HCT116 (cell line): ENCODE data around the gene LCNL1. TPM values are rescaled to one million over a fixed set of nuclear protein-coding genes. Genes with fewer than 3 reads are reported as not detected.

Experiments
- ATAC-seq: fragments of 200-7000 bp; cut with Tn5 transposase; 2 replicates; pipeline ENCODE4 v1.9.1; 2020; ENCODE audit warnings: mild to moderate bottlenecking, moderate library complexity
- BruUV-seq: library from RNA; stranded (reverse); fragments of 400-500 nt; replicated peaks from 2 replicates; lab custom pipeline; 2021; lab: Mats Ljungman, UMichigan
- CTCF ChIA-PET: fragments of 300-600 bp; sonication (Branson Sonifier 250); formaldehyde crosslinking; loops from one replicate; lab custom pipeline; 2021; ENCODE audit warnings: antibody characterized with exemption; lab: Charles Lee
- POLR2A ChIA-PET: fragments of 300-600, 350-600 bp; sonication (Branson Sonifier 250); formaldehyde crosslinking; loops from one replicate; lab custom pipeline; 2021; ENCODE audit warnings: antibody characterized with exemption; lab: Charles Lee
- RAD21 ChIA-PET, 2 experiments: fragments of 300-600 bp; sonication (Branson Sonifier 250); formaldehyde crosslinking; loops; one replicate each; lab custom pipeline; 2023; ENCODE audit warnings: low total read pairs in 2 of 2; ENCODE audit not compliant: uncharacterized antibody in 2 of 2, unreplicated experiment in 2 of 2, low non-redundant PET in 1 of 2; lab: Charles Lee
- DNase-seq: peaks from one replicate; pipeline ENCODE4 v3.0.0-alpha.2; 2010; ENCODE audit warnings: low read depth, low spot score
- H2AFZ ChIP-seq: fragments of 200-600 bp; shearing (Covaris generic), sonication (generic); 2 replicates; pipeline ENCODE4 v1.6.1; 2017; ENCODE audit warnings: low read depth, mixed run types, mixed read lengths, antibody characterized with exemption, low read length; ENCODE audit not compliant: poor library complexity, severe bottlenecking
- H3K27ac ChIP-seq: 2 replicates; pipeline ENCODE4 v1.5.1; 2012; ENCODE audit warnings: low read depth, low read length
- H3K27me3 ChIP-seq: fragments of 200-600 bp; sonication (generic); 2 replicates; pipeline ENCODE4 v1.6.1; 2016; ENCODE audit warnings: mixed run types, low read length, mixed read lengths; ENCODE audit not compliant: insufficient read depth
- H3K36me3 ChIP-seq, 2 experiments: fragments of 200-500 bp in 1 of 2; fragments of 200-600 bp in 1 of 2; sonication (Bioruptor generic) in 1 of 2; sonication (generic) in 1 of 2; 2 replicates each; pipeline versions ENCODE4 v1.5.1 to v1.6.1; 2014 to 2016; ENCODE audit warnings: low read length in 2 of 2, inconsistent platforms in 1 of 2, mixed read lengths in 1 of 2, mixed run types in 1 of 2; ENCODE audit not compliant: insufficient read depth in 2 of 2, control insufficient read depth in 1 of 2
- H3K4me1 ChIP-seq, 2 experiments: fragments of 200-600 bp in 1 of 2; sonication (generic) in 1 of 2; 2 replicates each; pipeline versions ENCODE4 v1.5.1 to v1.6.1; 2012 to 2017; ENCODE audit warnings: low read length in 2 of 2, inconsistent platforms in 1 of 2, mild to moderate bottlenecking in 1 of 2, mixed read lengths in 1 of 2, mixed run types in 1 of 2, moderate library complexity in 1 of 2; ENCODE audit not compliant: insufficient read depth in 2 of 2, control insufficient read depth in 1 of 2
- H3K4me2 ChIP-seq: fragments of 200-600 bp; sonication (generic); 2 replicates; pipeline ENCODE4 v1.6.1; 2017; ENCODE audit warnings: mixed run types, low read length, mixed read lengths
- H3K4me3 ChIP-seq, 2 experiments: fragments of 200-600 bp in 1 of 2; sonication (generic) in 1 of 2; replicated peaks in 1 of 2; 2 replicates each; pipeline ENCODE4 v1.5.1; 2011 to 2016; ENCODE audit warnings: low read length in 2 of 2, control low read depth in 1 of 2, low read depth in 1 of 2, mild to moderate bottlenecking in 1 of 2, mixed read lengths in 1 of 2, mixed run types in 1 of 2
- H3K79me2 ChIP-seq: fragments of 200-600 bp; sonication (generic); 2 replicates; pipeline ENCODE4 v1.6.1; 2017; ENCODE audit warnings: mild to moderate bottlenecking, mixed run types, low read length, moderate library complexity, mixed read lengths; ENCODE audit not compliant: insufficient read depth
- H3K9ac ChIP-seq: fragments of 200-600 bp; sonication (generic); 2 replicates; pipeline ENCODE4 v1.6.1; 2016; ENCODE audit warnings: low read length, mixed read lengths
- H3K9me2 ChIP-seq: fragments of 200-600 bp; sonication (generic), shearing (Covaris generic); 2 replicates; pipeline ENCODE4 v1.6.1; 2017; ENCODE audit warnings: mixed run types, mild to moderate bottlenecking, moderate library complexity; ENCODE audit not compliant: insufficient read depth
- H3K9me3 ChIP-seq, 2 experiments: fragments of 200-500 bp in 1 of 2; fragments of 200-600 bp in 1 of 2; sonication (Bioruptor generic) in 1 of 2; sonication (generic) in 1 of 2; 2 replicates each; pipeline ENCODE4 v1.6.1; 2014 to 2017; ENCODE audit warnings: low read length in 2 of 2, mixed read lengths in 2 of 2, inconsistent platforms in 1 of 2, low read depth in 1 of 2, mild to moderate bottlenecking in 1 of 2, mixed run types in 1 of 2, moderate library complexity in 1 of 2; ENCODE audit not compliant: control insufficient read depth in 1 of 2, insufficient read depth in 1 of 2
- H4K20me1 ChIP-seq: fragments of 200-600 bp; sonication (generic), shearing (Covaris generic); 2 replicates; pipeline ENCODE4 v1.6.1; 2017; ENCODE audit warnings: mixed run types, mild to moderate bottlenecking, moderate library complexity; ENCODE audit not compliant: insufficient read depth
- CEBPB ChIP-seq: IDR thresholded peaks from 2 replicates; pipeline ENCODE4 v1.6.1; 2012; ENCODE audit warnings: low read depth
- EGR1 ChIP-seq: IDR thresholded peaks from 2 replicates; pipeline ENCODE4 v1.6.1; 2012; ENCODE audit warnings: low read depth
- ELF1 ChIP-seq: IDR thresholded peaks from 2 replicates; pipeline ENCODE4 v1.6.1; 2012; ENCODE audit warnings: low read depth, borderline replicate concordance
- EZH2 ChIP-seq: fragments of 200-600 bp; sonication (generic); IDR thresholded peaks from 2 replicates; pipeline ENCODE4 v1.6.1; 2017; ENCODE audit warnings: antibody characterized with exemption, mixed run types
- EZH2phosphoT487 ChIP-seq: fragments of 200-600 bp; IDR thresholded peaks from 2 replicates; pipeline ENCODE4 v1.6.1; 2018; ENCODE audit warnings: antibody characterized with exemption, borderline replicate concordance
- JUND ChIP-seq: IDR thresholded peaks from 2 replicates; pipeline ENCODE4 v1.6.1; 2012
- MAX ChIP-seq: IDR thresholded peaks from 2 replicates; pipeline ENCODE4 v1.6.1; 2012
- RAD21 ChIP-seq: IDR thresholded peaks from 2 replicates; pipeline ENCODE4 v1.6.1; 2012; ENCODE audit warnings: low read depth, mild to moderate bottlenecking
- SP1 ChIP-seq: IDR thresholded peaks from 2 replicates; pipeline ENCODE4 v1.6.1; 2012; ENCODE audit warnings: low read depth
- TCF7L2 ChIP-seq: IDR thresholded peaks from 2 replicates; pipeline ENCODE4 v1.7.0; 2011; ENCODE audit warnings: borderline replicate concordance, inconsistent platforms; ENCODE audit not compliant: insufficient read depth, insufficient read length; ENCODE audit errors: extremely low read depth
- YY1 ChIP-seq: IDR thresholded peaks from 2 replicates; pipeline ENCODE4 v1.6.1; 2011; ENCODE audit warnings: low read length, low read depth, moderate library complexity, mild to moderate bottlenecking; ENCODE audit not compliant: insufficient replicate concordance; ENCODE audit errors: extremely low read depth
- intact Hi-C: fragments of 100-400 bp; cut with micrococcal nuclease; formaldehyde crosslinking; loops from 2 replicates; pipeline ENCODE4 v1.10.0; 2022
- total RNA-seq: library from RNA; stranded (reverse); gene quantifications from one replicate; pipeline ENCODE4 v1.2.1, GENCODE V29; 2021; ENCODE audit not compliant: unreplicated experiment
- TF ChIP-seq, protein P1 (sequence below), 3 experiments: fragments of 200-600 bp in 1 of 3; sonication (generic) in 1 of 3; IDR thresholded peaks in 2 of 3; conservative IDR thresholded peaks in 1 of 3; 2 replicates each; pipeline ENCODE4 v1.5.1; 2012 to 2017; ENCODE audit warnings: low read depth in 2 of 3, low read length in 2 of 3, antibody characterized with exemption in 1 of 3, borderline replicate concordance in 1 of 3, control low read depth in 1 of 3, mild to moderate bottlenecking in 1 of 3, mixed read lengths in 1 of 3, mixed run types in 1 of 3, moderate library complexity in 1 of 3; ENCODE audit not compliant: insufficient read depth in 1 of 3

The LCNL1 gene
- total RNA-seq, 1 experiment from 2014 or later = 0.44 TPM

DNA sequence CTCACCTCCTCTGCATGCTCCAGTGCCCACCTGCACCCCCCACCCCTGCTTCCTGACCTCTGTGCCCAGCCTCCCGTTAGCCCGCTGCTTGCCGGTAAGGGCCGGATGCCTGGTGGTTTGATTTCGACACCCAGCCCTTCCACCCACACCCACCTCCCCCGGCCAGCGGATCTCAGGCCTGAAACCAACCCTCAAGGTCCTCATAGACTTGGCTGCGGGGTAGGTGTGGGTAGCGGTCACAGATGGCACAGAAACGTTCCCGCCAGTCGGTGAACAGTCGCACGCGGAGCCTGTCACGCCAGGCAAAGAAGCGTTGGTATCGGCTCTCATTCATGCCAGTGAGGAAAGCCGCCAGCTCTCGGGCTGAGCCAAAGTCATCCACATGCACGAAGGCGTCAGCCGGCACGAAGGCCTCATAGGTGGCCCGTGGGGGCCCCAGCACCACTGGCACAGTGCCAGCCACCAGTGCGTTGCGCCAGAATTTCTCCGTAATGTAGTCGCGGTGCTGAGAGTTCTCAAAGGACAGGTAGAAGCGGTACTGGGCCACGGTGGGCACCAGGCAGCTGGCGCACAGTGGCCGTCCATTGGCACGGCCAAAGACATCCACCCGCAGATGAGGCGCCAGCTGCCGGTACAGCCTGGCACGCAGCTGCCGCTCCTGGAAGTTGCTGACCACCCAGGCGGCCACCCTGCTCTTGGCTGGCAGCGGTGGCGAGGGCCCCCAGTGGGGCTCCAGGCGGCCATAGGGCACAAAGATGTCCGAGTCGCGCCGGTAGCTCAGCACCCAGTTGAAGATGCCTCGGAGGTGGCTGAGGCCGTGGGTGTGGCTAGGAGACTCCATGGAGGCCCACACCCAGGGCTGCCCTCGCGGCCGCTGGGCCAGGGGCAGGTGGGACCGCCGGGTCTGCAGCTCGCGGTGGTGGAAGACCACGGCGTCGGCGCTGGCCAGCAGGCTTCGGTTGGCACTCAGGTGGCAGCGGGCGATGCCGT, 48.0 kb downstream of the LCNL1 start (continued):
- no peak for TF ChIP-seq EZH2phosphoT487
- TF ChIP-seq CEBPB = no peak
- no peak for TF ChIP-seq ELF1
- no peak for TF ChIP-seq EZH2
- no peak for TF ChIP-seq EGR1
- no peak for TF ChIP-seq JUND
- TF ChIP-seq, all 23 proteins: peak for 0

DNA sequence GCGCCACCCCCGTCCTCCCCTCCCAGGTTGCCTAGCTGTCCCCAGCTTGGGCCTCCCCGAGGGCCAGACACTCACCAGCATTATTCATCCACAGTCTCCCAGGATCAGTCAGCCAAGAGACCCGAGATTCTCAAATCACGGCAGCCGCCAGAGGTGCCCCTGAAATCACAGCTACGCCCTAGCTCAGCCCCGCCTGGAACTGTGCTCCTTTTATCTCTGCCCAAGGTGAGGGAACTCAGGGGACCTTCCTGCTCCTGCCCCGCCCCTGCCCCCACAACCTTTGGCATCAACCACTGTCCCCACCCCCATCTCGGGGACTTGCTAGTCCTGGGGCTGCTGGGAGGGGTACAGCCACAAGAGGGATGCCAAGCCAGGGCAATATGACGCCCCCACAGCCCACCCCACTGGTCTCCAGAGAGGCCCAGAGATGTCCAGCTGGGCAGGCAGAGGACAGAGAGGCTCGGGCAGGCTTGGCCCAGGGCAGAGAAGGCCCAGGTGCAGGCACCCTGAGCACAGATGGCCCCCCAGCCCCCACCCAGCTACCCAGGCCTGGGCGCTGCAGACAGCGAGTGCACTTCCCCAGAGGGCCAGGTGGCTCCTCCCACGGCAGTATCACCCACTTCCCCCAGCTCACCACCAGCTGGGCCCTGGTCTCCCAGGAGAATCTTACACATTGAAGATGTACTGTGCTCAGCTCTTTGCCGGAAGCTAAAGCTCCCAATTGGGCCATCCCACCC, 49.3 kb downstream of the LCNL1 start, which contains the start of gene FUT7:
TSS of gene FUT7 (minus strand) at position 185 of the 737 bp plus-strand sequence. CDS start at position 88, 97 bp downstream.
- ChIA-PET POLR2A (no interaction called here), CTCF (interaction anchor here (0.8 kb wide), 2 partner anchors 84 to 190 kb away, joined by 3 to 4 read pairs; partner anchors contain the start of gene AJM1), RAD21 (interaction anchor here in 1 of 2 experiments (0.7 kb wide), 1 partner anchor 15 kb away, joined by 5 read pairs; no protein-coding TSS in a partner anchor)
- no peak within 1 kb of the TSS for H2AFZ ChIP-seq
- no peaks in the 10 kb centered on the region for H3K9me3 ChIP-seq
- no peak within 1 kb of the TSS for H3K9ac ChIP-seq
- H3K27ac ChIP-seq = no peak within 1 kb of the TSS
- no peak within 1 kb of the TSS for H3K4me3 ChIP-seq
- H3K4me1 ChIP-seq = peaks cover 19 to 41% of the 10 kb centered on the region in 2 experiments
- no peak within 1 kb of the TSS for H3K4me2 ChIP-seq
- ATAC-seq = no peak
- peaks cover 6% of the 10 kb centered on the region; the same call in 1 of the 2 replicates for H3K79me2 ChIP-seq
- BruUV-seq = no TSS peak
- intact Hi-C loops = no loop called here
- H4K20me1 ChIP-seq = no peaks in the 10 kb centered on the region
- TF ChIP-seq EZH2 (no peak), MAX (no peak), SP1 (no peak), JUND (no peak), RAD21 (no peak), YY1 (no peak), EZH2phosphoT487 (no peak), TCF7L2 (no peak)
- TF ChIP-seq, protein P1, sequence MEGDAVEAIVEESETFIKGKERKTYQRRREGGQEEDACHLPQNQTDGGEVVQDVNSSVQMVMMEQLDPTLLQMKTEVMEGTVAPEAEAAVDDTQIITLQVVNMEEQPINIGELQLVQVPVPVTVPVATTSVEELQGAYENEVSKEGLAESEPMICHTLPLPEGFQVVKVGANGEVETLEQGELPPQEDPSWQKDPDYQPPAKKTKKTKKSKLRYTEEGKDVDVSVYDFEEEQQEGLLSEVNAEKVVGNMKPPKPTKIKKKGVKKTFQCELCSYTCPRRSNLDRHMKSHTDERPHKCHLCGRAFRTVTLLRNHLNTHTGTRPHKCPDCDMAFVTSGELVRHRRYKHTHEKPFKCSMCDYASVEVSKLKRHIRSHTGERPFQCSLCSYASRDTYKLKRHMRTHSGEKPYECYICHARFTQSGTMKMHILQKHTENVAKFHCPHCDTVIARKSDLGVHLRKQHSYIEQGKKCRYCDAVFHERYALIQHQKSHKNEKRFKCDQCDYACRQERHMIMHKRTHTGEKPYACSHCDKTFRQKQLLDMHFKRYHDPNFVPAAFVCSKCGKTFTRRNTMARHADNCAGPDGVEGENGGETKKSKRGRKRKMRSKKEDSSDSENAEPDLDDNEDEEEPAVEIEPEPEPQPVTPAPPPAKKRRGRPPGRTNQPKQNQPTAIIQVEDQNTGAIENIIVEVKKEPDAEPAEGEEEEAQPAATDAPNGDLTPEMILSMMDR (IDR thresholded peaks at IDR 0.05 in 2 of 3, conservative IDR thresholded peaks at IDR 0.05 in 1 of 3; ENCODE audit: borderline replicate concordance in 1 of 3, insufficient read depth in 1 of 3, low read depth in 2 of 3, low read length in 2 of 3) = no peak
- no peaks in the 10 kb centered on the region for H3K9me2 ChIP-seq
- no peak for DNase-seq
- H3K36me3 ChIP-seq = no peaks in the 10 kb centered on the region
- no peaks in the 10 kb centered on the region for H3K27me3 ChIP-seq
